ENCODE measurements around the gene ADAMTS17. TPM values are rescaled to one million over a fixed set of nuclear protein-coding genes. Genes with fewer than 3 reads are reported as not detected.

The ADAMTS17 gene
- total and polyA plus RNA-seq, 4 experiments from 2014 or later: 2.1 to 6.2 (median 4.8) TPM

- Mint-ChIP-seq H3K27ac (no peak overlapping the region), H3K4me3 (no peak overlapping the region), H3K9me3 (peaks cover 0 to 3% (median 0%) of the 10 kb centered on the region in 8 donors), H3K36me3 (peaks cover 11 to 22% of the 10 kb centered on the region in 2 donors), H3K4me1 (no peaks in the 10 kb centered on the region), H3K27me3 (no peaks in the 10 kb centered on the region)
- Histone ChIP-seq H3K9me3 (ENCODE audit: control insufficient read depth in 1 of 2, low read length in 2 of 2) (no peaks in the 10 kb centered on the region), H3K4me1 (ENCODE audit: insufficient read depth, low read length) (no peaks in the 10 kb centered on the region), H3K4me3 (ENCODE audit: low read length in 2 of 2) (no peak overlapping the region), H3K27ac (ENCODE audit: low read depth, low read length) (no peak overlapping the region), H3K27me3 (ENCODE audit: insufficient read depth, low read length) (no peaks in the 10 kb centered on the region), H3K36me3 (ENCODE audit: insufficient read depth, low read length) (no peaks in the 10 kb centered on the region)
- ChIA-PET CTCF (ENCODE audit: partially characterized antibody) (no interaction called here), POLR2A (ENCODE audit: partially characterized antibody) (no interaction called here)
- intact Hi-C loops (cut with micrococcal nuclease): no loop called here
- no peak for DNase-seq
These were observed 343.1 kb downstream of the ADAMTS17 start for GRCh38 chr15:99998661-99999101.

- ChIA-PET POLR2A (ENCODE audit: partially characterized antibody) (no interaction called here), CTCF (ENCODE audit: partially characterized antibody) (no interaction called here)
- H3K4me1 Mint-ChIP-seq: no peaks in the 10 kb centered on the region
- no peaks in the 10 kb centered on the region for H3K27me3 ChIP-seq (ENCODE audit: insufficient read depth, low read length)
- H3K36me3 ChIP-seq (ENCODE audit: insufficient read depth, low read length): no peaks in the 10 kb centered on the region
- H3K4me1 ChIP-seq (ENCODE audit: insufficient read depth, low read length): no peaks in the 10 kb centered on the region
- intact Hi-C loops (cut with micrococcal nuclease): no loop called here
- no peak overlapping the region for H3K27ac Mint-ChIP-seq
- H3K36me3 Mint-ChIP-seq: peaks cover 21 to 33% of the 10 kb centered on the region in 2 donors
- no peak overlapping the region for H3K4me3 Mint-ChIP-seq
- DNase-seq: no peak
- peaks cover 0 to 2% (median 0%) of the 10 kb centered on the region in 8 donors for H3K9me3 Mint-ChIP-seq
- H3K27ac ChIP-seq (ENCODE audit: low read depth, low read length): no peak overlapping the region
- H3K9me3 ChIP-seq (ENCODE audit: control insufficient read depth in 1 of 2, low read length in 2 of 2): no peaks in the 10 kb centered on the region
- H3K27me3 Mint-ChIP-seq: no peaks in the 10 kb centered on the region
- no peak overlapping the region for H3K4me3 ChIP-seq (ENCODE audit: low read length in 2 of 2)
These were observed 344.6 kb downstream of the ADAMTS17 start for GRCh38 chr15:99997112-99997651.

GRCh38 chr15:99996660-99997059, 345.1 kb downstream of the ADAMTS17 start:
- no peaks in the 10 kb centered on the region for H3K27me3 Mint-ChIP-seq
- ChIA-PET CTCF (ENCODE audit: partially characterized antibody) (no interaction called here), POLR2A (ENCODE audit: partially characterized antibody) (no interaction called here)
- H3K27me3 ChIP-seq (ENCODE audit: insufficient read depth, low read length): no peaks in the 10 kb centered on the region
- H3K9me3 ChIP-seq (ENCODE audit: control insufficient read depth in 1 of 2, low read length in 2 of 2): no peaks in the 10 kb centered on the region
- DNase-seq: no peak
- H3K36me3 Mint-ChIP-seq: peaks cover 26 to 38% of the 10 kb centered on the region in 2 donors
- H3K4me1 ChIP-seq (ENCODE audit: insufficient read depth, low read length): no peaks in the 10 kb centered on the region
- no peak overlapping the region for H3K4me3 ChIP-seq (ENCODE audit: low read length in 2 of 2)
- H3K27ac Mint-ChIP-seq: no peak overlapping the region
- no peak overlapping the region for H3K27ac ChIP-seq (ENCODE audit: low read depth, low read length)
- no peaks in the 10 kb centered on the region for H3K36me3 ChIP-seq (ENCODE audit: insufficient read depth, low read length)
- intact Hi-C loops (cut with micrococcal nuclease): no loop called here
- no peak overlapping the region for H3K4me3 Mint-ChIP-seq
- no peaks in the 10 kb centered on the region for H3K4me1 Mint-ChIP-seq
- peaks cover 0 to 2% (median 0%) of the 10 kb centered on the region in 8 donors for H3K9me3 Mint-ChIP-seq

DNA sequence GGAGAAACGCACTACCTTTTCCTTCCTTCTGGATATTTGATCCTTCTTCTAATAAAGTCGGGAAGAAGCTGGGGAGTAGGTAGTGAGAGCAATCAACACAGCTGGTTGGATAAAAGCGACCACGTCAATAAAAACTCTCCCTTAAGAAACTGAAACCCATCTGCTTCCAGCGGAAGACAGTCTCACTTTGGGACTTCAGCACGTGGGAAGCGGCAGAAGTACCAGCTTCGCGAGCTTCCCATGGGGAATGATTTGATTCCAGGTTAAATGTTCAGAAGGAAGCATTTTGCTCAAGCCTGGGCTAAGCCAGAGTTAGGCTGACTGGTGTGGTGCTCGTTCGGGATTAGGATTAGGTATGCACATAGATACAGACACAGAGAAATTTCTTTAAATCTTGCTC, 346.2 kb downstream of the ADAMTS17 start:
- no peaks in the 10 kb centered on the region for H3K36me3 ChIP-seq (ENCODE audit: insufficient read depth, low read length)
- Mint-ChIP-seq H3K27me3 (no peaks in the 10 kb centered on the region), H3K4me3 (no peak overlapping the region), H3K4me1 (no peaks in the 10 kb centered on the region), H3K9me3 (peaks cover 0 to 2% (median 0%) of the 10 kb centered on the region in 8 donors), H3K36me3 (peaks cover 32 to 42% of the 10 kb centered on the region in 2 donors), H3K27ac (no peak overlapping the region)
- no peaks in the 10 kb centered on the region for H3K9me3 ChIP-seq (ENCODE audit: control insufficient read depth in 1 of 2, low read length in 2 of 2)
- intact Hi-C loops (cut with micrococcal nuclease): no loop called here
- no peak overlapping the region for H3K27ac ChIP-seq (ENCODE audit: low read depth, low read length)
- ChIA-PET CTCF (ENCODE audit: partially characterized antibody) (no interaction called here), POLR2A (ENCODE audit: partially characterized antibody) (no interaction called here)
- DNase-seq: no peak
- H3K4me1 ChIP-seq (ENCODE audit: insufficient read depth, low read length): no peaks in the 10 kb centered on the region
- H3K27me3 ChIP-seq (ENCODE audit: insufficient read depth, low read length): no peaks in the 10 kb centered on the region
- H3K4me3 ChIP-seq (ENCODE audit: low read length in 2 of 2): no peak overlapping the region

DNA sequence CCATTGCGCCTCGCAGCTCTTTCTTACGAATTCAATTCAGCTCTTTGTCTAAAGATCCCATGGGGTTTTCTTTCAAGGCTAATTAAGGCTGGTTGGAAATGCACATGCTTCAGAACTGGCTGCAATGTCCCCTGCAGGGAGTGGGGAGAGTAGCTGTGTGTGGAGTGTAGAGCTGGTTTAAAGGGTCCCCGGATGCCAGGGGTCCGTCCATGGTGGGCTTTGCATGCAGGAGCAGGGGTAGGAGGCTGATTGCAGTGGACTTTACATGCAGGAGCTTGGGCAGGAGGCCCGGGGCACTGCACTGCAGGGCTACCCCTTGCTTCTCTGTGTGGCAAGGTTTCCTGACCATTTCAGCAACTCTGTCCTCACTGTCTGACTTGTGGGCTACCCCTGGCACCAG, 346.9 kb downstream of the ADAMTS17 start:
- H3K27me3 ChIP-seq (ENCODE audit: insufficient read depth, low read length): no peaks in the 10 kb centered on the region
- no peak overlapping the region for H3K27ac Mint-ChIP-seq
- no peaks in the 10 kb centered on the region for H3K27me3 Mint-ChIP-seq
- H3K4me1 Mint-ChIP-seq: no peaks in the 10 kb centered on the region
- H3K9me3 Mint-ChIP-seq: peaks cover 0 to 2% (median 0%) of the 10 kb centered on the region in 8 donors
- intact Hi-C loops (cut with micrococcal nuclease): no loop called here
- ChIA-PET CTCF (ENCODE audit: partially characterized antibody) (no interaction called here), POLR2A (ENCODE audit: partially characterized antibody) (no interaction called here)
- H3K9me3 ChIP-seq (ENCODE audit: control insufficient read depth in 1 of 2, low read length in 2 of 2): no peaks in the 10 kb centered on the region
- DNase-seq: no peak
- H3K4me3 ChIP-seq (ENCODE audit: low read length in 2 of 2): no peak overlapping the region
- no peak overlapping the region for H3K4me3 Mint-ChIP-seq
- no peaks in the 10 kb centered on the region for H3K4me1 ChIP-seq (ENCODE audit: insufficient read depth, low read length)
- H3K27ac ChIP-seq (ENCODE audit: low read depth, low read length): no peak overlapping the region
- H3K36me3 Mint-ChIP-seq: peaks cover 32 to 45% of the 10 kb centered on the region in 2 donors
- H3K36me3 ChIP-seq (ENCODE audit: insufficient read depth, low read length): no peaks in the 10 kb centered on the region

DNA sequence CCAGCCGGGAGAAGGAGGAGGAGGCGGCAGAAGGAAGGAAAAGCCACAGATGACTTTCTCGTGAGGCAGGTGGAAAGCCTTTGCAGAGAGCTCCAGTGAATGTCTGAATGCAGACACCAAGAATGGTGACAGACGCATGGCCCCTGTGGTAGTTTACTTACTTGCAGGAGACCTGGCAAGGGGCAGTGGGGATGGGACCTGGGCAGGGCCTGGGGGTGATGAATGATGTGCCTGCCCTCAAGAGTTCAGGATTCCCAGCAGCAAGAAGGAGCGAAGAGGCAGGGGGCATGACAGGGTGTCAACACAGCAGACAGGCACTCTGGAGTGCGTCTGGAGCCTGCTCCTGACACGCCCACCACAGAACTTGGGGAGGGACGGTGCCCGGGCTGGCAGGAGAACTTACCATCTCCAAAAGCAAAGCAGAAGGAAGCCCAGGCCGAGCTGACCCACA, 348.1 kb downstream of the ADAMTS17 start:
- H3K4me3 ChIP-seq (ENCODE audit: low read length in 2 of 2): no peak overlapping the region
- Mint-ChIP-seq H3K4me1 (no peaks in the 10 kb centered on the region), H3K4me3 (no peak overlapping the region), H3K9me3 (peaks cover 0 to 2% (median 0%) of the 10 kb centered on the region in 8 donors), H3K27ac (no peak overlapping the region), H3K27me3 (no peaks in the 10 kb centered on the region), H3K36me3 (peaks cover 39 to 48% of the 10 kb centered on the region in 2 donors)
- ChIA-PET POLR2A (ENCODE audit: partially characterized antibody) (no interaction called here), CTCF (ENCODE audit: partially characterized antibody) (no interaction called here)
- no peaks in the 10 kb centered on the region for H3K4me1 ChIP-seq (ENCODE audit: insufficient read depth, low read length)
- H3K9me3 ChIP-seq (ENCODE audit: control insufficient read depth in 1 of 2, low read length in 2 of 2): no peaks in the 10 kb centered on the region
- H3K27ac ChIP-seq (ENCODE audit: low read depth, low read length): no peak overlapping the region
- DNase-seq: no peak
- H3K27me3 ChIP-seq (ENCODE audit: insufficient read depth, low read length): no peaks in the 10 kb centered on the region
- no peaks in the 10 kb centered on the region for H3K36me3 ChIP-seq (ENCODE audit: insufficient read depth, low read length)
- intact Hi-C loops (cut with micrococcal nuclease): no loop called here

DNA sequence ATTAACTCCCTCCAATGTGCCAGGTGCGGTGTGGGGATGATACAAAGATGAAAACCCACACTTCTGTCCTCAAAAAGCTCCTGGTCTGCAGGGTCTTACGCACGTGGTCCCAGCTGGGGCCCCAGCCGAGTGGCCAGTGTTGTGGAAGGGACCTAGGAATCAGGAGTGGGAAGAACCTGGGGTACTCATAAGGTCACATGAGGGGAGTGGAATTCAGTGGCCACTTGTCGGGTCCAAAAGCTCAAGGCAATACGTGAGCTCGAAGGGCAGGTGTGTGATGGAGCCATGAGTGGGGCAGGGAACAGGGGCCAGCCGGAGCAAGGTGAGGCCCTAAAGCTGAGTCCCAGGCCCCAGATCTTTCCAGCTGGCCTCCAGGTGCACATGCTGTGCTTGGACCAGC, 348.5 kb downstream of the ADAMTS17 start:
- peaks cover 42 to 50% of the 10 kb centered on the region in 2 donors for H3K36me3 Mint-ChIP-seq
- H3K27ac Mint-ChIP-seq: no peak overlapping the region

More for the DNA sequence above, 348.5 kb downstream of the ADAMTS17 start:
- H3K27me3 Mint-ChIP-seq: no peaks in the 10 kb centered on the region
- intact Hi-C loops (cut with micrococcal nuclease): no loop called here
- Histone ChIP-seq H3K27me3 (ENCODE audit: insufficient read depth, low read length) (no peaks in the 10 kb centered on the region), H3K4me3 (ENCODE audit: low read length in 2 of 2) (no peak overlapping the region), H3K9me3 (ENCODE audit: control insufficient read depth in 1 of 2, low read length in 2 of 2) (no peaks in the 10 kb centered on the region), H3K27ac (ENCODE audit: low read depth, low read length) (no peak overlapping the region), H3K4me1 (ENCODE audit: insufficient read depth, low read length) (no peaks in the 10 kb centered on the region), H3K36me3 (ENCODE audit: insufficient read depth, low read length) (no peaks in the 10 kb centered on the region)
- no peak overlapping the region for H3K4me3 Mint-ChIP-seq
- H3K9me3 Mint-ChIP-seq: peaks cover 0 to 2% (median 0%) of the 10 kb centered on the region in 8 donors
- CTCF ChIA-PET (ENCODE audit: partially characterized antibody): no interaction called here
- DNase-seq: no peak
- POLR2A ChIA-PET (ENCODE audit: partially characterized antibody): no interaction called here
- H3K4me1 Mint-ChIP-seq: no peaks in the 10 kb centered on the region

Measured in CD4-positive, alpha-beta memory T cell (primary cell).